ENCODE data around the gene ACBD6.

DNA sequence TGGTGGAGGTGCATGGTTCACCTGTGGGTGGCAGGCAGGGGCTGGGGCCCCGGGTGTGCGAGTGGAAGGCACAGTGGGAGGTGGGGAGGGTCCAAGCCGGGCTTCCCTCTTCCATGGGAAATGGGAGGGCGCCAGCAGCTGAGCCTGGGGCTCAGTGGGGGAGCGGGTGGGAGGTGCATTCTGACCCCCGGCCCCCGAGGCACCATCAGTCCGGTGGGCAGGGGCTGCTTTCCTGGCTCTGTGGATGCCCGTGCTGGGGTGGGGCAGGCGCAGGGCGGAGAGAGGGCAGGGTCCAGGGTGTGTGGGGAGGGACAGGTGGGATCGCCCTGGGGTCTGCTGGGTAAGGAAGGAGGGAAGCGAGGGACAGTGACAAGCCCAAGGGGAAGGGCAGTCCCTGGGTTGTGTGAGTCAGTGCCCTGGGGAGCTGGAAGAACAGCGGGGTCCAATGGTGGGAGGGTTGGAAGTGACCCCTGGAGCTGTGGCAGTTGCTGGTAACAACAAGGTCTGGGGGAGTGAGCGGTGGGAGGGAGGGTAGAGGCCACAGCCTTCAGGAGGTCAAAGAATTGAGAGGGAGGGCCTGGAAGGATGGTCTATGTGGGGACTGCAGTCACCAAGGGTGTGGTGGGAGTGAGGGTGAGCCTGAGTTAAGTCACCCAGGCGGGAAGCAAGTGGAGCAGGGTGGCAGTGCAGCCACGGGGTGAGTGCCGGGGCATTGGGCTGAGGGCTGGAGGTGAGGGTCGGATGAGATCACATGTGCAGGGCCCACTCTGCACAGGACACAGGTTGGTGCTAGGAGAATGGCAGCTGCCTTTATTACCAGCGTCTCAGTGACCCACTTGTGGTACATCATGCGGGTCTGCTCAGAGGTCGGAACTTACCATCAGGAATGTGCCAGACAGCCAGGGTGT, 242.7 kb downstream of the ACBD6 start:
- TF ChIP-seq CTCF (IDR thresholded peaks at IDR 0.05; ENCODE audit: insufficient read depth, low read length) (no peak), POLR2AphosphoS5 (IDR thresholded peaks at IDR 0.05; ENCODE audit: low read depth) (no peak)
